Activated T-helper 1 cell treated with anti-CD3 and anti-CD28 coated beads, Interleukin-12 subunit alpha, Interleukin-12 subunit beta, Interleukin-2, Interleukin-4 antibody, amounts not matched to agents 30 ng/mL and 10 ng/mL and 1 ng/mL, durations not matched to agents 14 hours and 24 hours and 36 hours (primary cell): Measurements from ENCODE around the gene TENM4. TPM values are rescaled to one million over a fixed set of nuclear protein-coding genes. Genes with fewer than 3 reads are reported as not detected.

ENCODE experiments used
- DNase-seq: peaks from one replicate; pipeline ENCODE4 v3.0.0; 2021; ENCODE audit warnings: low spot score
- H3K27ac Mint-ChIP-seq: one replicate; pipeline ENCODE4 v1.8.0; 2021; ENCODE audit warnings: mild to moderate bottlenecking, mixed read lengths
- H3K27me3 Mint-ChIP-seq: one replicate; pipeline ENCODE4 v1.8.0; 2022; ENCODE audit warnings: mild to moderate bottlenecking, moderate library complexity, mixed read lengths; ENCODE audit not compliant: insufficient read depth
- H3K36me3 Mint-ChIP-seq: one replicate; pipeline ENCODE4 v1.8.0; 2021; ENCODE audit warnings: low read depth, mixed read lengths
- H3K4me1 Mint-ChIP-seq: one replicate; pipeline ENCODE4 v1.8.0; 2021; ENCODE audit warnings: low read depth, mixed read lengths
- H3K4me3 Mint-ChIP-seq: one replicate; pipeline ENCODE4 v1.8.0; 2021; ENCODE audit warnings: mild to moderate bottlenecking, moderate library complexity, mixed read lengths
- H3K9me3 Mint-ChIP-seq: one replicate; pipeline ENCODE4 v1.8.0; 2021; ENCODE audit warnings: mixed read lengths
- intact Hi-C: fragments of 100-400 bp; cut with micrococcal nuclease; formaldehyde crosslinking; loops from one replicate; pipeline ENCODE4 v1.15.1; 2024
- total RNA-seq: library from RNA; stranded (reverse); gene quantifications from 2 replicates; pipeline ENCODE4 v1.2.3, GENCODE V29; 2022

The TENM4 gene
- total RNA-seq, 1 donor from 2014 or later: 0.03 TPM

- intact Hi-C loops: no loop called here
- no peaks in the 10 kb centered on the region for H3K27me3 Mint-ChIP-seq
- no peak overlapping the region for H3K27ac Mint-ChIP-seq
- no peaks in the 10 kb centered on the region for H3K9me3 Mint-ChIP-seq
- no peak overlapping the region for H3K4me3 Mint-ChIP-seq
- H3K36me3 Mint-ChIP-seq: no peaks in the 10 kb centered on the region
- H3K4me1 Mint-ChIP-seq: no peaks in the 10 kb centered on the region
- no peak for DNase-seq
Measured at GRCh38 chr11:79184285-79184684, 256.5 kb downstream of the TENM4 start.

GRCh38 chr11:79182794-79183193 lies 258.0 kb downstream of the TENM4 start:
- no peaks in the 10 kb centered on the region for H3K36me3 Mint-ChIP-seq
- H3K27me3 Mint-ChIP-seq: peaks cover 4% of the 10 kb centered on the region
- intact Hi-C loops: no loop called here
- no peaks in the 10 kb centered on the region for H3K4me1 Mint-ChIP-seq
- H3K4me3 Mint-ChIP-seq: no peak overlapping the region
- H3K9me3 Mint-ChIP-seq: no peaks in the 10 kb centered on the region
- DNase-seq: no peak
- H3K27ac Mint-ChIP-seq: no peak overlapping the region

- H3K36me3 Mint-ChIP-seq: no peaks in the 10 kb centered on the region
- peaks cover 6% of the 10 kb centered on the region for H3K27me3 Mint-ChIP-seq
- no peaks in the 10 kb centered on the region for H3K4me1 Mint-ChIP-seq
- no peak overlapping the region for H3K27ac Mint-ChIP-seq
- H3K9me3 Mint-ChIP-seq: no peaks in the 10 kb centered on the region
- DNase-seq: no peak
- H3K4me3 Mint-ChIP-seq: no peak overlapping the region
- intact Hi-C loops: no loop called here
Measured at GRCh38 chr11:79179087-79179486, 261.7 kb downstream of the TENM4 start.

DNA sequence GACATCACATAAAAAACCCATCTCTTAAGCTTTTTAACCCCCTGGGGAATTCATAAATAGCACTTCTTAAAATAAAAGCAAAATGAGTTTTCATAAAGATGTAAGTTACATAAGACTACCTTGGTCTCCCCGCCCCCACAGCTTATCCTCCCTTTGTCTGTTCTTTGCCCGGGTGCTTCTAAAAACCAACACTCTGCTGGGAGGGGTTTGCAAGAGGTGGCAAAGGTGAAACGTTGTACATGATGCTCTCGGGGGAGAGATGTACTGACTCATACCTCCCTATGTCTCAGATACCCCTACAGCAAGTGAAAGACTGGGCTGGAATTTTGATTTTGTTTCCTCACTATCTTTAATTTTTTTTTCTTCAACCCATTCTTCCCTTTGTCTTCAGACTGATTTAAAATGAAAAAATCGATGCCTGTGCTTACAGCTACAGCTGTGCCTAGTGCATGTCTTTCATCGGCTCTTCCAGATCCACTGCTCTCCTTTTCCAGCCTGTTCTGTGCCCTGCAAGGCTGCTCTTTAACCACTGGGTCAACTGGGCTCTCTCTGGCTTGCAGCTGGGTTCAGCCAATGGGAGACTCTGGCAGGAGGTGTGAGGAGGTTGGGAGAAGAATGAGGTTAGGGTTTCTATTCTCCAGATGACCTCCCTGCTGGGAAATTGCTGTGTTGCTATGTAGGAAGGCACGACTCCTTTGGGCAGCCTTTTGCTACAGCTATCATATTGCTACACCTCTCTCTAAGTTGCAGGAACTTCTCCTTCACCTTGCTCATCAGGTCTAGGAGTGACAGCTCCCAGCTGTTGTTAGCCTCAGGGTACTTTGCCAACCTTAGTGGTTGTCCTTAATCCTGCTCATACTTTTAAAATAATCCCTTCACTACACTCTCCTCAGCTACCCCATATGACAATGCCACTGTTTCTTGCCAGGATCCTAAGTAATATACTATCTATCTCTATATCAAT lies 266.5 kb downstream of the TENM4 start:
- no peaks in the 10 kb centered on the region for H3K4me1 Mint-ChIP-seq
- no peak for DNase-seq
- H3K9me3 Mint-ChIP-seq: no peaks in the 10 kb centered on the region
- H3K27ac Mint-ChIP-seq: no peak overlapping the region
- peaks cover 6% of the 10 kb centered on the region for H3K27me3 Mint-ChIP-seq
- no peak overlapping the region for H3K4me3 Mint-ChIP-seq
- no peaks in the 10 kb centered on the region for H3K36me3 Mint-ChIP-seq
- intact Hi-C loops: no loop called here

DNA sequence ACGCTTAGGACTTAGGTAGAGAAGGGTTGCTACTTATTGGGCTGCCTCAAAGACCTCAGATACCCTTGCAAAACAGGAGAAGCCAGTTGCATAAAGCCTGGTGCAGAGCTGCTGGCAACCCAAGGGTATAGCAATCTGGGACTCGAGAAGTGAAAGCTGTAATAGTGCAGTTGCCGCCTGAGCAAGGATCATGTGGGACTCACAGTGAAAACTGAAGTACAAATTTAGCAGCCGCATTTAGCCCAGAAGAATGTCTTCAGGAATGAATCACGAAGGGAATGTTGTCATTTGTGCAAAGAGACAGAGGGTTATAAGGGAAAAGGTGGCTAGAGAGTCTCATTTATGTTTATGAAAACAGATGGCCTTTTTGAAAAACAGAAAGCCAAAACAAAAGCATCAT lies 267.2 kb downstream of the TENM4 start:
- no peaks in the 10 kb centered on the region for H3K36me3 Mint-ChIP-seq
- no peaks in the 10 kb centered on the region for H3K4me1 Mint-ChIP-seq
- H3K9me3 Mint-ChIP-seq: no peaks in the 10 kb centered on the region
- intact Hi-C loops: no loop called here
- H3K27ac Mint-ChIP-seq: no peak overlapping the region
- no peak overlapping the region for H3K4me3 Mint-ChIP-seq
- H3K27me3 Mint-ChIP-seq: peaks cover 6% of the 10 kb centered on the region
- no peak for DNase-seq

GRCh38 chr11:79170321-79170720 lies 270.5 kb downstream of the TENM4 start:
- intact Hi-C loops: no loop called here
- Mint-ChIP-seq H3K9me3 (no peaks in the 10 kb centered on the region), H3K27ac (no peak overlapping the region), H3K4me1 (no peaks in the 10 kb centered on the region), H3K36me3 (no peaks in the 10 kb centered on the region), H3K4me3 (no peak overlapping the region), H3K27me3 (no peaks in the 10 kb centered on the region)
- no peak for DNase-seq

DNA sequence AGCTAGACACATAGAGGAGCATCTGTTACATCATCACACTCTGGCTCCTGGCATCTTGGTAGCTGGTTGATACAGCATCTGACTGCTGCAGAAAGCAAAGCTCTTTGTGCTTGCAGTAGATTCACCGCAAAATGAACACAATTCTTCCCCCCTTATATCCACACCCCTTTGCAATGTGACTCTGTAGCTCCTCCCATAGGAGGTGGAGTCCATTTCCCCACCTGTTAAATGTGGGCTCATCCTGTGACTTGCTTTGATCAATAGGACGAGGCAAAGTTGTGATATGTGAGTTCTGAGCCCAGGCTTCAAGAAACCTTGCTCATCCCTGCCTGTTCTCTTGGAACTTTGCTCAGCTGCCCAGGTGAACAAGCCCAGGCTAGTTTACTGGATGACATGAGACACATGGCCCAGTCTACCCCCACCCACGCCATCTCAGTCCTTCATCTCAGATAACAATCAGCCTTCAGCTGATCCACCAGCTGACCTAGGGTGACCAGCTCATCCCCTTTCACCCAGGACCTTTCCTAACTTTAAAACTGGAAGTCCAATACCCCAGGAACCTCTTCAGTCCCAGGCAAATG lies 272.2 kb downstream of the TENM4 start:
- no peaks in the 10 kb centered on the region for H3K9me3 Mint-ChIP-seq
- no peaks in the 10 kb centered on the region for H3K36me3 Mint-ChIP-seq
- no peaks in the 10 kb centered on the region for H3K4me1 Mint-ChIP-seq
- no peak overlapping the region for H3K4me3 Mint-ChIP-seq
- intact Hi-C loops: no loop called here
- no peak for DNase-seq
- H3K27me3 Mint-ChIP-seq: no peaks in the 10 kb centered on the region
- no peak overlapping the region for H3K27ac Mint-ChIP-seq

DNA sequence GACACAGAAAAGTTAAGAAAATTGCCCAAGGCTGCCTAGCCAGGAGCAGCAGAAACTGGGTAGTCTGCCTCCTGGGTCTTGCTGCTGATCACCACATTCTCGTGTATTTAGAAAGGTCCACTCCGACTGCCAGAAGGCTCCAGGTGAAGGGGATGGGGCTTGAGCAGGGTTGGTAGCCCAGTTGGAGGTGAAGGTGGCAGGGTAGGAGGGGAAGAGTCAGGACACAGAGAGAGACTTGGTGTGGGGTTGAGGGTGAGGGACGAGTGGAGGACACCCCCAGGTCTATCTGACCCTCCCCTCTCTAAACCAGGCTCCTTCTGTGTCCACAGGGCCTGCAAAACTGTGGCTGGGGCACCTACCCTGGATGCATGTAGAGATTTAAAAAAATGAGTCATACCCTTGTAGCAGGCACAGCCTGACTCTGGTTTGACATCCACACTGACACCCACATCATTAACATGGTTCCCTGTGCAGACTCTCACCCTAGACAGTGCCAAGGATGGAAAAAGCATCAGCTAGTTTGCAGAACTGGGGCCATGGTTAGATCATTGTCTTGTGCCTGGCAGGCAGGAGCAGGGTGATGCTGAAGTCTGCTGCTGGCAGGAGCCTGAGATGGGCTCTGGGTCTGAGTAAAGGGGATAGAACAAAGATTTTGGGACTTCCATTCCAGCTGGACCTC lies 273.2 kb downstream of the TENM4 start:
- DNase-seq: no peak
- Mint-ChIP-seq H3K4me3 (no peak overlapping the region), H3K4me1 (no peaks in the 10 kb centered on the region), H3K27ac (no peak overlapping the region), H3K9me3 (no peaks in the 10 kb centered on the region), H3K36me3 (no peaks in the 10 kb centered on the region), H3K27me3 (no peaks in the 10 kb centered on the region)
- intact Hi-C loops: no loop called here

GRCh38 chr11:79165908-79166307 lies 274.9 kb downstream of the TENM4 start:
- H3K4me1 Mint-ChIP-seq: no peaks in the 10 kb centered on the region
- no peak overlapping the region for H3K4me3 Mint-ChIP-seq
- H3K36me3 Mint-ChIP-seq: no peaks in the 10 kb centered on the region
- no peak overlapping the region for H3K27ac Mint-ChIP-seq
- H3K9me3 Mint-ChIP-seq: no peaks in the 10 kb centered on the region
- no peak for DNase-seq
- no peaks in the 10 kb centered on the region for H3K27me3 Mint-ChIP-seq
- intact Hi-C loops: no loop called here

DNA sequence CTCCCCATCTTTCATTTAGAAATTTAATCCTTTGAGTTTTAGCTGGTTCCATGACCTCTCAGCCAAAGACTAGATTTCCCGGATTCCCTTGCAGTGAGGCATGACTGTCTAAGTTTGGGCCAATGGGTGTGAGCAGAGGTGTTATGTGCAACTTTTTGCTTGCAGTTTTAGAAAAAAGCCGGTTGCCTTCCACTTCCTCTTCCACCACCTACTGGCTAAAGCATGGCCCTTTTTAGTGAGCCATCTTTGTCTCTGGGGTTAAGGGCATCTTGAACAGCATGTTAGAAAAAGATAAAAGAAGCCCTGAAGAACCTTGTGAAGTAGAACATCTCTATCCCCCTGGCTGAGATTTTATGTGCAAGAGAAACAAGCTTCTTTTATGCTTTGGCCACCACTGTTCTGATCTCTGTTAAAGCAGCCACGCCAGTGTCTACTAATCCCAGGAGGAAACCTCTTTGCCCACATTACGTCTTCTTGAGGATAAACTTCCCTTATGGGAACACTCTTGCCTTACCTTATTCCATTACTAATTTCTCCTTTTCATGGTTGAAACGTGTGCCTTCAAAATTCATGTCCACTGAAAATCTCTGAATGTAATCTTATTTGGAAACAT lies 279.9 kb downstream of the TENM4 start:
- intact Hi-C loops: no loop called here

GRCh38 chr11:79159657-79160450 lies 281.0 kb downstream of the TENM4 start:
- intact Hi-C loops: no loop called here
- no peaks in the 10 kb centered on the region for H3K4me1 Mint-ChIP-seq
- no peak overlapping the region for H3K4me3 Mint-ChIP-seq
- DNase-seq: no peak
- peaks cover 2% of the 10 kb centered on the region for H3K27me3 Mint-ChIP-seq
- H3K27ac Mint-ChIP-seq: no peak overlapping the region
- no peaks in the 10 kb centered on the region for H3K36me3 Mint-ChIP-seq
- no peaks in the 10 kb centered on the region for H3K9me3 Mint-ChIP-seq

More for the DNA sequence above, 279.9 kb downstream of the TENM4 start:
- Mint-ChIP-seq H3K27me3 (peaks cover 2% of the 10 kb centered on the region), H3K4me1 (no peaks in the 10 kb centered on the region), H3K27ac (no peak overlapping the region), H3K9me3 (no peaks in the 10 kb centered on the region), H3K4me3 (no peak overlapping the region), H3K36me3 (no peaks in the 10 kb centered on the region)
- DNase-seq: no peak

- DNase-seq: no peak
- no peaks in the 10 kb centered on the region for H3K4me1 Mint-ChIP-seq
- H3K36me3 Mint-ChIP-seq: no peaks in the 10 kb centered on the region
- no peaks in the 10 kb centered on the region for H3K9me3 Mint-ChIP-seq
- intact Hi-C loops: no loop called here
- no peak overlapping the region for H3K4me3 Mint-ChIP-seq
- H3K27ac Mint-ChIP-seq: no peak overlapping the region
- H3K27me3 Mint-ChIP-seq: peaks cover 2% of the 10 kb centered on the region
Measured at GRCh38 chr11:79157738-79158137, 283.1 kb downstream of the TENM4 start.
